Measurements from ENCODE around the gene IGF1R.

Gene IGF1R

DNA sequence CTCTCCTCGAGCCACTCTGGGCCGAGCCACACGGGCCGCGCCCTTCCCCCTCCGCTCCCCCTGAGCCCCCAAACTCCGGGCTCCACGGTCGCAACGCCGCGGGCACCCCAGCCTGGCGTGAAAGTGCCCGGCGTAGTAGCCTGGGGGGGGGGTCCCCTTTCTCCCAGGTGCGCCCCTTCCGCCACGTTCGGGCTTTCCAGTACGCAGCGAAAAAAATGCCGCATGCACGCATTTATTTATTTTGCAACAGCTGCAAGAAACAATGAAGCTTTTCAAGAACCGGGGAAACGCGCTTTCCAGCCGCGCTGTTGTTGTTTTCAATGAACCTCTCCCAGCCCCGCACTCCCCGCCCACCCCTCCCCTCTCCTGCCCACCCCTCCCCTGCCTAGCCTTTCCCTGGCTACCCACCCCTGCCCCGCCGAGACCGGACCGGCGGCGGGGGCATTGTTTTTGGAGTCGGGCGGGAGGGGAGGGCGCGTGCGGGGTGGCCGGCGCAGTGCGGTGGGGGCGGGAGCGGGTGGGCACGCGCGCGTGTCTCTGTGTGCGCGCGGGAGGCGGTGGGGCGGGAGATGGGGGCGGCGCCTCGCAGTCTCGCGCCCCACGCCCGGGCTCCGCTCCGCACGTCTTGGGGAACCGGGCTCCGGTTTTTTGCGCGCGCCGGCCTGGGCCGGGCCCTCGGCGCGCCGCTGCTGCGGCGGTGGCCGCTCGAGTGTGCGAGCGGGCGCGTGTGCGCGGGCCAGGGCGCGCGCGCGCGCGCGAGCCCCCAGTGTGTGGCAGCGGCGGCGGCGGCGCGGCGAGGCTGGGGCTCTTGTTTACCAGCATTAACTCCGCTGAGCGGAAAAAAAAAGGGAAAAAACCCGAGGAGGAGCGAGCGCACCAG is at the start of gene IGF1R:
IGF1R (plus strand) TSS at position 766 of the 880 bp plus-strand sequence. CDS start 1,043 bp downstream, outside the sequence.
- no peak for DNase-seq (ENCODE audit: low read depth)
- TF ChIP-seq, protein P1, sequence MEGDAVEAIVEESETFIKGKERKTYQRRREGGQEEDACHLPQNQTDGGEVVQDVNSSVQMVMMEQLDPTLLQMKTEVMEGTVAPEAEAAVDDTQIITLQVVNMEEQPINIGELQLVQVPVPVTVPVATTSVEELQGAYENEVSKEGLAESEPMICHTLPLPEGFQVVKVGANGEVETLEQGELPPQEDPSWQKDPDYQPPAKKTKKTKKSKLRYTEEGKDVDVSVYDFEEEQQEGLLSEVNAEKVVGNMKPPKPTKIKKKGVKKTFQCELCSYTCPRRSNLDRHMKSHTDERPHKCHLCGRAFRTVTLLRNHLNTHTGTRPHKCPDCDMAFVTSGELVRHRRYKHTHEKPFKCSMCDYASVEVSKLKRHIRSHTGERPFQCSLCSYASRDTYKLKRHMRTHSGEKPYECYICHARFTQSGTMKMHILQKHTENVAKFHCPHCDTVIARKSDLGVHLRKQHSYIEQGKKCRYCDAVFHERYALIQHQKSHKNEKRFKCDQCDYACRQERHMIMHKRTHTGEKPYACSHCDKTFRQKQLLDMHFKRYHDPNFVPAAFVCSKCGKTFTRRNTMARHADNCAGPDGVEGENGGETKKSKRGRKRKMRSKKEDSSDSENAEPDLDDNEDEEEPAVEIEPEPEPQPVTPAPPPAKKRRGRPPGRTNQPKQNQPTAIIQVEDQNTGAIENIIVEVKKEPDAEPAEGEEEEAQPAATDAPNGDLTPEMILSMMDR (IDR thresholded peaks at IDR 0.05; ENCODE audit: low read depth, low read length, missing control alignments), result no peak
- peak within 1 kb of the TSS; percentile 65 for H3K4me3 ChIP-seq (ENCODE audit: low read depth, low read length)

DNA sequence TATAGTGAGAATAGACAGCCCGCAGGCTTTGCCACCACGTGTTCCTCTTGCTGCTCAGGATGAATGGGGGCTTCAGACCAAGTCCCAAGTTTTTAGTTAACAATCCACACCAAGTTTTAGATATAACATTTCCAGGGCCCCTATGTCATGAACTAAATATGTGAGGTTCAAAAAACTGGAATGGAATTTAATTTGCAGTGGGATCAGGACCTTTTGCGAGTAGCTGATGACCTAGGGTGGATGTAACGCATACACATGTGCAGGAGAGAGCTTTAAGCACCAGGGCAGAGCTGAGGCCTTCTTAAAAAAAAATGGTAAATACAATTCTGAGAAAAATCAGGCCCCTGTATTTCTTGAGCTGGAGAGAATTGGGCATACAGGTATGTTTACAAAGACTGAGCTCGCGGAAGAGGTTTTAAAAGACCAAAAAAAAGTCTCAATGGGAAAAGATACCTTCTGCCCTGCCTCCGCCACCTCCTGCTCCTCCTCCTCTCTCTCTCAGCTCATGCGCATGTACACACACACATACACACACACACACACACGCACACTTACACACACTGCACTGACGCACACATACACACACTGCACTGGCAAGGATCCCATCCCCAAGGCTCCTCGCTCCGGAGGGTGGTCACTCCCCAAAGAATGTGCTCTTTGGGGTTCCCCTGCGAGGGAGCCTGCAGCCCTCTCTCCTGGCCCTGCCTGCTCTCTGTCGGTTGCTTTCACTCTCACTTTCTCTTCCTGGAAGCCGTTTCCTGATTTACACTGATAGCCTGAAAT is 48.2 kb upstream of the IGF1R start:
- DNase-seq (ENCODE audit: low read depth), result peak; percentile 8
- H3K4me3 ChIP-seq (ENCODE audit: low read depth, low read length), result peak overlapping the region; percentile 54
- TF ChIP-seq, protein P1 (IDR thresholded peaks at IDR 0.05; ENCODE audit: low read depth, low read length, missing control alignments), result no peak

GRCh38 chr15:98604983-98605382 is 43.4 kb upstream of the IGF1R start:
- no peak for DNase-seq (ENCODE audit: low read depth)
- H3K4me3 ChIP-seq (ENCODE audit: low read depth, low read length), result no peak overlapping the region

DNA sequence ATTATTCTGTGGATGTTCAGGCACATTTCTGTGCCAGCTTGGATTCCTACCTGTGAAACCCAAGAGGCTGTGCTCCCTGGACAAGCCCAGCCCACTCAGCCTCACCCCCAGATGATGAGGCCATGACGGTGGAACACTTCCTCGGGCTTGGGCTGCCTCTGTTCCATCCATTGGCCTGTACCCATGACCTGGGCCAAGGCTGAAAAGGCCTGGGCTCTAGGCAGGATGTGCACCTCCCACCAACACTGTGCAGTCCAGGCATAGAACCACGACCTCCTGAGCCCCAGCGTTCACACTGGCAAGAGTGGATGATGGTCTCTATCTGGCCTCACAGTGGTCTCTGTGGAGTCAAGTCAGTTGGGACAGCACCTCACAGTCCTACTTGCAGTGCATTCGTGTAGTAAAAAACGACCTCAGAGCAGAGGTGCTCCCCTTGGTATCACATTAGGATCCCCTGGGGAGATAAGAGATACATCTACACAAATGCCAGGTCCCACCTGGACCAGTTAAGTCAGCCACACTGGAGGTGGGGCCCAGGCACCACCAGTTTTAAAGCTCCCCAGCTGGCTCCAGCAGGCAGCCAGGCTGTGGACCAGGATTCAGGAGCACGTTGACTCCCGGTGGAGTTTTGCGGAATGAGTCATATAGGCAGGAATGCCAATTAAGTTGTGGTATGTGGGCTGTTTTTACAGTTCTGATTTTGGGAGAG is 39.0 kb upstream of the IGF1R start:
- TF ChIP-seq, protein P1 (IDR thresholded peaks at IDR 0.05; ENCODE audit: low read depth, low read length, missing control alignments), result no peak
- H3K4me3 ChIP-seq (ENCODE audit: low read depth, low read length), result no peak overlapping the region
- DNase-seq (ENCODE audit: low read depth), result no peak

More at GRCh38 chr15:98604983-98605382, 43.4 kb upstream of the IGF1R start:
- TF ChIP-seq, protein P1 (IDR thresholded peaks at IDR 0.05; ENCODE audit: low read depth, low read length, missing control alignments), result no peak

- no peak for DNase-seq (ENCODE audit: low read depth)
- H3K4me3 ChIP-seq (ENCODE audit: low read depth, low read length), result no peak overlapping the region
- TF ChIP-seq, protein P1 (IDR thresholded peaks at IDR 0.05; ENCODE audit: low read depth, low read length, missing control alignments), result no peak
These were observed 37.3 kb upstream of the IGF1R start for GRCh38 chr15:98610991-98611390.

GRCh38 chr15:98611808-98612207 is 36.5 kb upstream of the IGF1R start:
- no peak overlapping the region for H3K4me3 ChIP-seq (ENCODE audit: low read depth, low read length)
- DNase-seq (ENCODE audit: low read depth), result no peak
- TF ChIP-seq, protein P1 (IDR thresholded peaks at IDR 0.05; ENCODE audit: low read depth, low read length, missing control alignments), result no peak

Measured in GM12864 (cell line).